Thyroid gland (tissue), 4 donors: ENCODE measurements around the gene TNS4.

Experiments used
- POLR2A ChIP-seq, 2 donors: fragments of 450-650 bp; IDR thresholded peaks; one replicate each; pipeline ENCODE4 v1.6.1; 2017; ENCODE audit warnings: antibody characterized with exemption in 2 of 2, mild to moderate bottlenecking in 2 of 2, moderate library complexity in 1 of 2
- TF ChIP-seq, protein P1 (sequence below), 6 experiments: fragments of 200-600 bp in 3 of 6; fragments of 450-650 bp in 3 of 6; sonication (generic) in 3 of 6; IDR thresholded peaks; one replicate each; pipeline ENCODE4 v1.5.1; 2016 to 2019; ENCODE audit warnings: antibody characterized with exemption in 6 of 6, mild to moderate bottlenecking in 2 of 6, inconsistent platforms in 1 of 6, moderate library complexity in 1 of 6

DNA sequence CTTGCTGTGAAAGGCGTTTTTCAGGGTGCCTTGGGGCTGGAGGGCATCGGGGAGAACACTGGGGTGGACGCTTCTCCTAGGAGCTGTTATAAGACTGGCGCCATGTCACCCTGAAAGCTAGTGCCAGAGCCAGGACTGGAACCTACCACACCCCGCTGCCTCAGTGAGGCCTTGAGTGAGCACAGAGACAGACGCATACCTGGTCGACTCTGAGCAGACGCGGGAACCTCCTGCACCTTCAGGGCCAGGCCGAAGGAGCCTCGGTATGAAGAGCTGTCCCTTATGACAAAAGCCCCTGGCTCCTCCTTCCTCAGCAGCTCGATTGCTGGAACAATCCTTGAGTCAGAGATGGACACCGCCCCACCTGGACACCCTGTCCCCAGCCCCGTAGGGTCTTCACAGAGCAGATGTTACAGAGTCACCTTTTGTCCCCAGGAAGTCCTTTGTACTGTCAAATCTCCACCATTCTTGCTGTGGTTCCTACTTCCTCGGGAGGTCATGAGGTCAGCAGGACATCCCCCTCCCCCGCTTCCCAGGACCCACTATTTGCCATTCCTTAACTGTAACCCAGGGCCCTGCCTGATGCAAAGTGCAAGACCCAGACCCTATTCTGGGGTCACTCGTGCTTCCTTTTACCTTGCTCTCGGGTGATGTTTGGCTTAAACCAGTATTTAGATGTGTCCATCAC lies 17.0 kb downstream of the TNS4 start:
- TF ChIP-seq, protein P1, sequence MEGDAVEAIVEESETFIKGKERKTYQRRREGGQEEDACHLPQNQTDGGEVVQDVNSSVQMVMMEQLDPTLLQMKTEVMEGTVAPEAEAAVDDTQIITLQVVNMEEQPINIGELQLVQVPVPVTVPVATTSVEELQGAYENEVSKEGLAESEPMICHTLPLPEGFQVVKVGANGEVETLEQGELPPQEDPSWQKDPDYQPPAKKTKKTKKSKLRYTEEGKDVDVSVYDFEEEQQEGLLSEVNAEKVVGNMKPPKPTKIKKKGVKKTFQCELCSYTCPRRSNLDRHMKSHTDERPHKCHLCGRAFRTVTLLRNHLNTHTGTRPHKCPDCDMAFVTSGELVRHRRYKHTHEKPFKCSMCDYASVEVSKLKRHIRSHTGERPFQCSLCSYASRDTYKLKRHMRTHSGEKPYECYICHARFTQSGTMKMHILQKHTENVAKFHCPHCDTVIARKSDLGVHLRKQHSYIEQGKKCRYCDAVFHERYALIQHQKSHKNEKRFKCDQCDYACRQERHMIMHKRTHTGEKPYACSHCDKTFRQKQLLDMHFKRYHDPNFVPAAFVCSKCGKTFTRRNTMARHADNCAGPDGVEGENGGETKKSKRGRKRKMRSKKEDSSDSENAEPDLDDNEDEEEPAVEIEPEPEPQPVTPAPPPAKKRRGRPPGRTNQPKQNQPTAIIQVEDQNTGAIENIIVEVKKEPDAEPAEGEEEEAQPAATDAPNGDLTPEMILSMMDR (IDR thresholded peaks at IDR 0.05), result no peak
- no peak for TF ChIP-seq POLR2A (IDR thresholded peaks at IDR 0.05)
